Measurements from ENCODE around the gene SMG5.
"Not testable (repeated sequence)": the region's sequence is repeated elsewhere in the genome, so short reads cannot be mapped to it uniquely, and the experiment has no call there.

SMG5 gene

DNA sequence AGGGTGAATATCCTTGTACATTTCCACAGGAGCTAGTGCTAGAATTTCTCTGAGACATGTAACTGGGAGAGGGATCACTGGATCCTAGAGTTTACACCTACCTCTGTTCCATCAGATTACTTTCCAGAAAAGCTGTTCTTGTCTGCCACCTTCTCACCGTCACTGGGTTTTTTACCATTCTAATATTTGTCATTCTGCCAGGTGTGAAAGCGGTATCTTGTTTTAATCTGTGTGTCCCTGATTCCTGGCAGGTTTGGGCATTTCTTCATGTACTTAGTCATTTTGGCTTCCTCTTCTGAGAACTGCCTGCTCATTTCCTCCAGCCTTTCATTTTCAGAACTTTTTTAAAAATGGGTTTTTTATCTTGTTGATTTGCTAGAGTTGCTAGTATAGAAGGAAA is 64.8 kb downstream of the SMG5 start:
- Histone ChIP-seq H3K4me3 (ENCODE audit: low read length in 2 of 2) (no peak overlapping the region), H2BK12ac (ENCODE audit: low read length) (no peak overlapping the region), H3K4me1 (ENCODE audit: control insufficient read depth in 2 of 2, insufficient read depth in 1 of 2, low read depth in 1 of 2, low read length in 2 of 2) (no peaks in the 10 kb centered on the region), H2AFZ (ENCODE audit: low read length) (no peak overlapping the region), H2BK120ac (ENCODE audit: low read depth, low read length) (no peak overlapping the region), H2BK5ac (ENCODE audit: low read length) (no peak overlapping the region), H3K4ac (ENCODE audit: low read length) (no peak overlapping the region), H2AK5ac (ENCODE audit: low read depth, low read length) (no peak overlapping the region), H4K91ac (ENCODE audit: low read depth, low read length, poor library complexity) (no peak overlapping the region), H3K27ac (replicated peaks; ENCODE audit: low read length) (no peak overlapping the region), H3K4me2 (ENCODE audit: insufficient read depth, low read length, poor library complexity, severe bottlenecking) (no peak overlapping the region), H3K79me1 (ENCODE audit: low read depth, low read length) (peaks cover 2% of the 10 kb centered on the region), H3K14ac (ENCODE audit: low read length) (no peak overlapping the region), H3K36me3 (replicated peaks in 1 of 2; ENCODE audit: control insufficient read depth in 2 of 2, insufficient read depth in 2 of 2, low read length in 2 of 2) (peaks cover 13 to 52% of the 10 kb centered on the region in 2 donors), H3K9me3 (replicated peaks in 1 of 2; ENCODE audit: control insufficient read depth in 2 of 2, insufficient read depth in 1 of 2, low read depth in 1 of 2, low read length in 2 of 2) (peaks cover 0 to 2% of the 10 kb centered on the region in 2 donors), H3K23ac (ENCODE audit: low read depth, low read length, poor library complexity) (no peak overlapping the region), H3K27me3 (ENCODE audit: control insufficient read depth in 3 of 3, insufficient read depth in 3 of 3, low read depth in 1 of 3, low read length in 3 of 3) (no peaks in the 10 kb centered on the region), H4K8ac (ENCODE audit: low read depth, low read length) (no peak overlapping the region), H3K9ac (ENCODE audit: low read depth, low read length, poor library complexity) (no peak overlapping the region), H2BK15ac (ENCODE audit: low read length) (no peak overlapping the region), H3K18ac (ENCODE audit: low read length) (no peak overlapping the region)
- WGBS, 2 donors (ENCODE audit: extremely low coverage in 2 of 2, insufficient read length in 2 of 2, insufficient replicate concordance in 1 of 2) = no CpG with 5 or more reads among the region's 2 CpGs
- DNase-seq (ENCODE audit: low spot score) = no peak

DNA sequence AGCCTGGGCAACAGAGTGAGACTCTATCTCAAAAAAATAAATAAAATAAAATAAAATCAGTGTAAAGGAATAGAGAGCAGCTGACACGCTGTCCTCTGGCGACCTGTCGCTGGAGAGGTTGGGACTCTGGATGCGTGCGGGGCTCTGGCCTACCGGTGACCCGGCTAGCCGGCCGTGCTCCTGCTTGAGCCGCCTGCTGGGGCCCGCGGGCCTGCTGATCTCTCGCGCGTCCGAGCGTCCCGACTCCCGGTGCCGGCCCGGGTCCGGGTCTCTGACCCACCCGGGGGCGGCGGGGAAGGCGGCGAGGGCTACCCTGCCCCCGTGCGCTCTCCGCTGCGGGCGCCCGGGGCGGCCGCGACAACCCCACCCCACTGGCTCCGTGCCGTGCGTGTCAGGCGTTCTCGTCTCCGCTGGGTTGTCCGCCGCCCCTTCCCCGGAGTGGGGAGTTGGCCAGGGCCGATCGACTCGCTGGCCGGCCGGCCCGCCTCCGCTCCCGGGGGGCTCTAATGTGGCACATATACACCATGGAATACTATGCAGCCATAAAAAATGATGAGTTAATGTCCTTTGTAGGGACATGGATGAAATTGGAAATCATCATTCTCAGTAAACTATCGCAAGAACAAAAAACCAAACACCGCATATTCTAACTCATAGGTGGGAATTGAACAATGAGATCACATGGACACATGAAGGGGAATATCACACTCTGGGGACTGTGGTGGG is 66.1 kb downstream of the SMG5 start:
- not testable (repeated sequence) for H2AK5ac ChIP-seq (ENCODE audit: low read depth, low read length); H4K8ac ChIP-seq (ENCODE audit: low read depth, low read length); H3K9me3 ChIP-seq (replicated peaks in 1 of 2; ENCODE audit: control insufficient read depth in 2 of 2, insufficient read depth in 1 of 2, low read depth in 1 of 2, low read length in 2 of 2); H3K4me3 ChIP-seq (ENCODE audit: low read length in 2 of 2); H3K27ac ChIP-seq (replicated peaks; ENCODE audit: low read length); H3K9ac ChIP-seq (ENCODE audit: low read depth, low read length, poor library complexity); H3K4ac ChIP-seq (ENCODE audit: low read length); H2BK12ac ChIP-seq (ENCODE audit: low read length); H3K18ac ChIP-seq (ENCODE audit: low read length); H3K4me2 ChIP-seq (ENCODE audit: insufficient read depth, low read length, poor library complexity, severe bottlenecking); DNase-seq (ENCODE audit: low spot score); H2AFZ ChIP-seq (ENCODE audit: low read length); H3K4me1 ChIP-seq (ENCODE audit: control insufficient read depth in 2 of 2, insufficient read depth in 1 of 2, low read depth in 1 of 2, low read length in 2 of 2); H3K27me3 ChIP-seq (ENCODE audit: control insufficient read depth in 3 of 3, insufficient read depth in 3 of 3, low read depth in 1 of 3, low read length in 3 of 3); H3K79me1 ChIP-seq (ENCODE audit: low read depth, low read length); H3K14ac ChIP-seq (ENCODE audit: low read length); H2BK120ac ChIP-seq (ENCODE audit: low read depth, low read length); H2BK15ac ChIP-seq (ENCODE audit: low read length); H2BK5ac ChIP-seq (ENCODE audit: low read length); H3K23ac ChIP-seq (ENCODE audit: low read depth, low read length, poor library complexity); H4K91ac ChIP-seq (ENCODE audit: low read depth, low read length, poor library complexity)
- peaks cover 8 to 44% of the 10 kb centered on the region in 2 donors for H3K36me3 ChIP-seq (replicated peaks in 1 of 2; ENCODE audit: control insufficient read depth in 2 of 2, insufficient read depth in 2 of 2, low read length in 2 of 2)
- WGBS, 2 donors (ENCODE audit: extremely low coverage in 2 of 2, insufficient read length in 2 of 2, insufficient replicate concordance in 1 of 2) = no CpG with 5 or more reads among the region's 55 CpGs

DNA sequence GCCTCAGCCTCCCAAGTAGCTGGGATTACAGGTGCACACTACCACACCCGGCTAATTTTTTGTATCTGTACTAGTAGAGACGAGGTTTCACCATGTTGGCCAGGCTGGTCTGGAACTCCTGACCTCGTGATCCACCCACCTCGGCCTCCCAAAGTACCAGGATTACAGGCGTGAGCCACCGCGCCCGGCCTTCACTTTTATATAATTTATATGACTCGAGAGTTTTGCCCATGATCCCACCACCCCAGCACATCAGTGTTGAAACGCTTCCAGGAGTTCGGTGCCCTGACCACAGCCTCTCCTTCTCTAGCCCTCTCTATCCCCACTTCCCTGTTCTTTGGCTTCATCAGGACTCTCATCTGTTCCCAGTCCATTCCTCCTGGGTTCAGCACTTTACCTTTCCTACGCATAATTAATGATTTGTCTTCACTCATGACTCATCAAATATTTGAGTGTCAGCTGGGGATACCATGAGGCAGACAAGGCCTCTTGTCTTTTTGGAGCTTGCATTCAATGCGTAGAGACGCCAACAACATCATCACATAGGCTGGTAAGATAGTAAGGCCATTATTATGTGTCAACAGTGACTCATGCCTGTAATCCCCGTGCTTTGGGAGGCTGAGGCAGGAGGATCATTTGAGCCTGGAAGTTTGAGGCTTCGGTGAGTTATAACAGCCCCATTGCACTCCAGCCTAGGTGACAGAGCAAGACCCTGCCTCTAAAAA is 68.4 kb downstream of the SMG5 start:
- H3K4me1 ChIP-seq (ENCODE audit: control insufficient read depth in 2 of 2, insufficient read depth in 1 of 2, low read depth in 1 of 2, low read length in 2 of 2) = no peaks in the 10 kb centered on the region
- no CpG with 5 or more reads among the region's 16 CpGs for WGBS, 2 donors (ENCODE audit: extremely low coverage in 2 of 2, insufficient read length in 2 of 2, insufficient replicate concordance in 1 of 2)
- no peak overlapping the region for H3K23ac ChIP-seq (ENCODE audit: low read depth, low read length, poor library complexity)
- no peak overlapping the region for H3K27ac ChIP-seq (replicated peaks; ENCODE audit: low read length)
- no peak overlapping the region for H3K18ac ChIP-seq (ENCODE audit: low read length)
- H4K91ac ChIP-seq (ENCODE audit: low read depth, low read length, poor library complexity) = no peak overlapping the region
- no peak overlapping the region for H2BK120ac ChIP-seq (ENCODE audit: low read depth, low read length)
- no peak overlapping the region for H3K14ac ChIP-seq (ENCODE audit: low read length)
- peak overlapping the region in 1 of 2 donors; percentile 88 for H3K4me3 ChIP-seq (ENCODE audit: low read length in 2 of 2)
- no peak overlapping the region for H2BK5ac ChIP-seq (ENCODE audit: low read length)
- H3K36me3 ChIP-seq (replicated peaks in 1 of 2; ENCODE audit: control insufficient read depth in 2 of 2, insufficient read depth in 2 of 2, low read length in 2 of 2) = peaks cover 6 to 52% of the 10 kb centered on the region in 2 donors
- H3K4ac ChIP-seq (ENCODE audit: low read length) = no peak overlapping the region
- no peak overlapping the region for H2BK15ac ChIP-seq (ENCODE audit: low read length)
- no peaks in the 10 kb centered on the region for H3K9me3 ChIP-seq (replicated peaks in 1 of 2; ENCODE audit: control insufficient read depth in 2 of 2, insufficient read depth in 1 of 2, low read depth in 1 of 2, low read length in 2 of 2)
- no peak overlapping the region for H3K9ac ChIP-seq (ENCODE audit: low read depth, low read length, poor library complexity)
- DNase-seq (ENCODE audit: low spot score) = no peak
- H2BK12ac ChIP-seq (ENCODE audit: low read length) = no peak overlapping the region
- no peaks in the 10 kb centered on the region for H3K79me1 ChIP-seq (ENCODE audit: low read depth, low read length)
- H3K4me2 ChIP-seq (ENCODE audit: insufficient read depth, low read length, poor library complexity, severe bottlenecking) = no peak overlapping the region
- no peaks in the 10 kb centered on the region for H3K27me3 ChIP-seq (ENCODE audit: control insufficient read depth in 3 of 3, insufficient read depth in 3 of 3, low read depth in 1 of 3, low read length in 3 of 3)
- H2AK5ac ChIP-seq (ENCODE audit: low read depth, low read length) = no peak overlapping the region
- no peak overlapping the region for H2AFZ ChIP-seq (ENCODE audit: low read length)
- no peak overlapping the region for H4K8ac ChIP-seq (ENCODE audit: low read depth, low read length)

DNA sequence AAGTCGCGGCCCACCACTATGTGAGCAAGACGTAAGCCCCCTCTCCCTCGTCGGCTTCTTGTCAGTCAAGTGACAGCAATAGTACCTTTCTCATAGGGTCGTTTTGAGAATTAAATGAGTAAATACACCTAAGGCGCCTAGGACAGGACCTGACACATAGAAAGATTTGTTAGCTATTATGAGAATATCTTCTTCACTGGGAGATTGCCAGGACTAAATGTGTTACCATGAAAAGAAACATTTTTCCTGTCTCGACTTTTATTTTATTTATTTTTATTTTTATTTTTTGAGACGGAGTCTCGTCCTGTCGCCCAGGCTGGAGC is 69.0 kb downstream of the SMG5 start:
- Histone ChIP-seq H3K4ac (ENCODE audit: low read length) (no peak overlapping the region), H2AFZ (ENCODE audit: low read length) (peak overlapping the region; percentile 95), H3K36me3 (replicated peaks in 1 of 2; ENCODE audit: control insufficient read depth in 2 of 2, insufficient read depth in 2 of 2, low read length in 2 of 2) (peaks cover 6 to 57% of the 10 kb centered on the region in 2 donors), H2BK120ac (ENCODE audit: low read depth, low read length) (no peak overlapping the region), H3K18ac (ENCODE audit: low read length) (no peak overlapping the region), H3K4me1 (ENCODE audit: control insufficient read depth in 2 of 2, insufficient read depth in 1 of 2, low read depth in 1 of 2, low read length in 2 of 2) (no peaks in the 10 kb centered on the region), H3K4me3 (ENCODE audit: low read length in 2 of 2) (peak overlapping the region; percentile 88 to 95), H2BK15ac (ENCODE audit: low read length) (no peak overlapping the region), H3K27me3 (ENCODE audit: control insufficient read depth in 3 of 3, insufficient read depth in 3 of 3, low read depth in 1 of 3, low read length in 3 of 3) (no peaks in the 10 kb centered on the region), H3K9ac (ENCODE audit: low read depth, low read length, poor library complexity) (peak overlapping the region; percentile 53), H3K23ac (ENCODE audit: low read depth, low read length, poor library complexity) (no peak overlapping the region), H3K79me1 (ENCODE audit: low read depth, low read length) (no peaks in the 10 kb centered on the region), H3K27ac (replicated peaks; ENCODE audit: low read length) (peak overlapping the region; percentile 96), H3K14ac (ENCODE audit: low read length) (no peak overlapping the region), H2AK5ac (ENCODE audit: low read depth, low read length) (no peak overlapping the region), H3K9me3 (replicated peaks in 1 of 2; ENCODE audit: control insufficient read depth in 2 of 2, insufficient read depth in 1 of 2, low read depth in 1 of 2, low read length in 2 of 2) (no peaks in the 10 kb centered on the region), H2BK12ac (ENCODE audit: low read length) (no peak overlapping the region), H4K91ac (ENCODE audit: low read depth, low read length, poor library complexity) (no peak overlapping the region), H4K8ac (ENCODE audit: low read depth, low read length) (no peak overlapping the region), H2BK5ac (ENCODE audit: low read length) (no peak overlapping the region), H3K4me2 (ENCODE audit: insufficient read depth, low read length, poor library complexity, severe bottlenecking) (peak overlapping the region; percentile 71)
- no CpG with 5 or more reads among the region's 11 CpGs for WGBS, 2 donors (ENCODE audit: extremely low coverage in 2 of 2, insufficient read length in 2 of 2, insufficient replicate concordance in 1 of 2)
- no peak for DNase-seq (ENCODE audit: low spot score)

All from neuronal stem cell (in vitro differentiated cells).